H9 (cell line): Measurements from ENCODE around the gene RBM45. TPM values are rescaled to one million over a fixed set of nuclear protein-coding genes. Genes with fewer than 3 reads are reported as not detected.

Source experiments
- DNase-seq: peaks from one replicate; pipeline ENCODE4 v3.0.0-alpha.2; 2017
- H2AFZ ChIP-seq: one replicate; pipeline ENCODE4 v1.6.1; 2013; ENCODE audit warnings: mild to moderate bottlenecking, low read length, control low read depth, moderate library complexity
- H2AK5ac ChIP-seq: 2 replicates; pipeline ENCODE4 v1.6.1; 2013; ENCODE audit warnings: low read length, control low read depth, mixed read lengths; ENCODE audit not compliant: insufficient read length
- H2BK120ac ChIP-seq: one replicate; pipeline ENCODE4 v1.6.1; 2013; ENCODE audit warnings: low read depth, mild to moderate bottlenecking, low read length, control low read depth, inconsistent platforms; ENCODE audit not compliant: poor library complexity, severe bottlenecking
- H2BK12ac ChIP-seq: 2 replicates; pipeline ENCODE4 v1.6.1; 2013; ENCODE audit warnings: low read length, control low read depth, mixed read lengths, low read depth; ENCODE audit not compliant: insufficient read length
- H2BK15ac ChIP-seq: 2 replicates; pipeline ENCODE4 v1.6.1; 2013; ENCODE audit warnings: low read depth, low read length, control low read depth
- H2BK20ac ChIP-seq: one replicate; pipeline ENCODE4 v1.6.1; 2013; ENCODE audit warnings: low read depth, mild to moderate bottlenecking, low read length, control low read depth, inconsistent platforms; ENCODE audit not compliant: poor library complexity, severe bottlenecking
- H2BK5ac ChIP-seq: 2 replicates; pipeline ENCODE4 v1.6.1; 2013; ENCODE audit warnings: low read length, control low read depth, mixed read lengths; ENCODE audit not compliant: insufficient read length
- H3K14ac ChIP-seq: 2 replicates; pipeline ENCODE4 v1.6.1; 2013; ENCODE audit warnings: low read length, control low read depth; ENCODE audit not compliant: insufficient read depth
- H3K18ac ChIP-seq: 2 replicates; pipeline ENCODE4 v1.6.1; 2013; ENCODE audit warnings: low read depth, mild to moderate bottlenecking, mixed read lengths, low read length, control low read depth; ENCODE audit not compliant: insufficient read length
- H3K23ac ChIP-seq: 2 replicates; pipeline ENCODE4 v1.6.1; 2013; ENCODE audit warnings: low read length, control low read depth, mixed read lengths, low read depth; ENCODE audit not compliant: insufficient read length
- H3K23me2 ChIP-seq: 2 replicates; pipeline ENCODE4 v1.6.1; 2013; ENCODE audit warnings: low read depth, mild to moderate bottlenecking, mixed read lengths, low read length, control low read depth; ENCODE audit not compliant: insufficient read length, poor library complexity, severe bottlenecking
- H3K27ac ChIP-seq: 2 replicates; pipeline ENCODE4 v1.5.1; 2013; ENCODE audit warnings: low read length, control low read depth, mixed read lengths, low read depth; ENCODE audit not compliant: insufficient read length
- H3K27me3 ChIP-seq: 2 replicates; pipeline ENCODE4 v1.6.1; 2013; ENCODE audit warnings: low read length, control low read depth, inconsistent platforms; ENCODE audit not compliant: insufficient read depth
- H3K4ac ChIP-seq: 2 replicates; pipeline ENCODE4 v1.6.1; 2013; ENCODE audit warnings: low read depth, mild to moderate bottlenecking, control low read depth, inconsistent platforms, low read length, moderate library complexity
- H3K4me1 ChIP-seq: 2 replicates; pipeline ENCODE4 v1.6.1; 2013; ENCODE audit warnings: low read length, control low read depth, inconsistent platforms; ENCODE audit not compliant: insufficient read depth
- H3K4me2 ChIP-seq: 2 replicates; pipeline ENCODE4 v1.6.1; 2013; ENCODE audit warnings: low read length, control low read depth, mixed read lengths; ENCODE audit not compliant: insufficient read length, insufficient read depth
- H3K56ac ChIP-seq: 2 replicates; pipeline ENCODE4 v1.6.1; 2013; ENCODE audit warnings: low read depth, mild to moderate bottlenecking, mixed read lengths, low read length, control low read depth; ENCODE audit not compliant: insufficient read length
- H3K79me1 ChIP-seq: 2 replicates; pipeline ENCODE4 v1.6.1; 2013; ENCODE audit warnings: low read depth, mild to moderate bottlenecking, moderate library complexity, low read length, control low read depth, inconsistent platforms; ENCODE audit not compliant: insufficient read depth, poor library complexity, severe bottlenecking
- H3K79me2 ChIP-seq: 2 replicates; pipeline ENCODE4 v1.6.1; 2013; ENCODE audit warnings: low read length, control low read depth, inconsistent platforms; ENCODE audit not compliant: insufficient read depth
- H3K9ac ChIP-seq: 2 replicates; pipeline ENCODE4 v1.6.1; 2013; ENCODE audit warnings: low read length, control low read depth, mixed read lengths; ENCODE audit not compliant: insufficient read length; ENCODE audit errors: extremely low read depth
- H3K9me3 ChIP-seq: one replicate; pipeline ENCODE4 v1.6.1; 2013; ENCODE audit warnings: low read depth, low read length, inconsistent platforms; ENCODE audit not compliant: control insufficient read depth
- H3T11ph ChIP-seq: one replicate; pipeline ENCODE4 v1.6.1; 2013; ENCODE audit warnings: mild to moderate bottlenecking, low read length, control low read depth, inconsistent platforms
- H4K20me1 ChIP-seq: one replicate; pipeline ENCODE4 v1.6.1; 2013; ENCODE audit not compliant: control insufficient read depth, insufficient read length, insufficient read depth
- H4K5ac ChIP-seq: 2 replicates; pipeline ENCODE4 v1.6.1; 2013; ENCODE audit warnings: low read depth, mild to moderate bottlenecking, mixed read lengths, low read length, control low read depth; ENCODE audit not compliant: insufficient read length
- H4K8ac ChIP-seq: replicated peaks from 2 replicates; pipeline ENCODE4 v1.6.1; 2013; ENCODE audit warnings: low read length, control low read depth, mixed read lengths, low read depth; ENCODE audit not compliant: insufficient read length
- H4K91ac ChIP-seq: 2 replicates; pipeline ENCODE4 v1.6.1; 2013; ENCODE audit warnings: low read depth, mild to moderate bottlenecking, moderate library complexity, mixed read lengths, low read length, control low read depth; ENCODE audit not compliant: insufficient read length
- H3K27ac Mint-ChIP-seq, 3 experiments: 2 replicates in 2 of 3; 3 replicates in 1 of 3; pipeline ENCODE4 v1.8.0; 2020 to 2021; ENCODE audit warnings: mixed read lengths in 3 of 3, mild to moderate bottlenecking in 1 of 3, moderate library complexity in 1 of 3
- H3K27me3 Mint-ChIP-seq: 2 replicates; pipeline ENCODE4 v1.8.0; 2021; ENCODE audit warnings: low read depth, mild to moderate bottlenecking, moderate library complexity, mixed read lengths
- H3K36me3 Mint-ChIP-seq, 3 experiments: 2 replicates in 2 of 3; 3 replicates in 1 of 3; pipeline ENCODE4 v1.8.0; 2020 to 2021; ENCODE audit warnings: low read depth in 3 of 3, mixed read lengths in 3 of 3; ENCODE audit not compliant: insufficient read depth in 1 of 3
- H3K4me1 Mint-ChIP-seq, 2 experiments: 2 replicates each; pipeline ENCODE4 v1.8.0; 2020; ENCODE audit warnings: mixed read lengths in 2 of 2
- H3K4me3 Mint-ChIP-seq, 2 experiments: 2 replicates in 1 of 2; 3 replicates in 1 of 2; pipeline ENCODE4 v1.8.0; 2020 to 2021; ENCODE audit warnings: mild to moderate bottlenecking in 2 of 2, mixed read lengths in 2 of 2, moderate library complexity in 1 of 2
- H3K9me3 Mint-ChIP-seq, 2 experiments: 2 replicates in 1 of 2; 3 replicates in 1 of 2; pipeline ENCODE4 v1.8.0; 2020; ENCODE audit warnings: mild to moderate bottlenecking in 2 of 2, mixed read lengths in 2 of 2, moderate library complexity in 1 of 2
- CTCF ChIP-seq: fragments of 200-600 bp; sonication (generic); conservative IDR thresholded peaks from 3 replicates; pipeline ENCODE4 v1.8.0; 2021; ENCODE audit warnings: antibody characterized with exemption, mild to moderate bottlenecking
- WGBS: extraction: QIAGEN DNeasy Blood & Tissue Kit; methylation state at CpG from one replicate; pipeline ENCODE4 v1.1.7; 2013; ENCODE audit warnings: missing lambda C conversion rate, low lambda C conversion rate, mixed read lengths; ENCODE audit not compliant: insufficient read length; ENCODE audit errors: extremely low coverage; 5-methylcytosine and 5-hydroxymethylcytosine counted together
- total RNA-seq: library from RNA; stranded (reverse); gene quantifications from 2 replicates; pipeline ENCODE4 v1.2.1, GENCODE V29; 2021

Gene RBM45
- total RNA-seq, 1 experiment from 2014 or later, result 13.9 TPM

GRCh38 chr2:178109813-178110212 is 2.4 kb upstream of the RBM45 start:
- no peak overlapping the region for H2BK15ac ChIP-seq
- H3K56ac ChIP-seq, result no peak overlapping the region
- H3K79me1 ChIP-seq, result no peaks in the 10 kb centered on the region
- no peaks in the 10 kb centered on the region for H3K79me2 ChIP-seq
- no peak overlapping the region for H3K23ac ChIP-seq
- H3K4me2 ChIP-seq, result no peak overlapping the region
- no peaks in the 10 kb centered on the region for H3K9me3 Mint-ChIP-seq
- no peak overlapping the region for H3K9ac ChIP-seq
- no peak overlapping the region for H2BK120ac ChIP-seq
- WGBS, result no CpG with 5 or more reads among the region's 1 CpG
- H3K27ac Mint-ChIP-seq, result no peak overlapping the region
- peaks cover 3 to 5% of the 10 kb centered on the region in 2 experiments; a peak in 3 of 4 replicates for H3K4me1 Mint-ChIP-seq
- H2BK12ac ChIP-seq, result no peak overlapping the region
- no peak overlapping the region for H3K18ac ChIP-seq
- H3T11ph ChIP-seq, result no peak overlapping the region
- H2AFZ ChIP-seq, result no peak overlapping the region
- no peak overlapping the region for H3K27ac ChIP-seq
- DNase-seq, result no peak
- H4K20me1 ChIP-seq, result no peaks in the 10 kb centered on the region
- H4K8ac ChIP-seq, result no peak overlapping the region
- H2BK5ac ChIP-seq, result no peak overlapping the region
- no peak overlapping the region for H3K14ac ChIP-seq
- H3K9me3 ChIP-seq, result no peaks in the 10 kb centered on the region
- no peak overlapping the region for H4K91ac ChIP-seq
- no peak overlapping the region for H4K5ac ChIP-seq
- H3K4me1 ChIP-seq, result no peaks in the 10 kb centered on the region
- H2AK5ac ChIP-seq, result no peak overlapping the region
- H3K4me3 Mint-ChIP-seq, result no peak overlapping the region
- peaks cover 8% of the 10 kb centered on the region for H3K23me2 ChIP-seq
- no peaks in the 10 kb centered on the region for H3K27me3 ChIP-seq
- no peak overlapping the region for H3K4ac ChIP-seq
- no peak overlapping the region for H2BK20ac ChIP-seq
- peak; percentile 67; the same call in 2 of the 3 replicates for TF ChIP-seq CTCF
- no peaks in the 10 kb centered on the region for H3K27me3 Mint-ChIP-seq
- no peaks in the 10 kb centered on the region for H3K36me3 Mint-ChIP-seq
